Measurements from ENCODE around the gene TMEM164. TPM values are rescaled to one million over a fixed set of nuclear protein-coding genes. Genes with fewer than 3 reads are reported as not detected.

TMEM164 gene
- total and polyA plus RNA-seq, 10 of the 15 experiments (the other 5 are each of a cell fraction or from before 2014, with no cell fraction given): 0.61 to 18.3 (median 7.0) TPM

DNA sequence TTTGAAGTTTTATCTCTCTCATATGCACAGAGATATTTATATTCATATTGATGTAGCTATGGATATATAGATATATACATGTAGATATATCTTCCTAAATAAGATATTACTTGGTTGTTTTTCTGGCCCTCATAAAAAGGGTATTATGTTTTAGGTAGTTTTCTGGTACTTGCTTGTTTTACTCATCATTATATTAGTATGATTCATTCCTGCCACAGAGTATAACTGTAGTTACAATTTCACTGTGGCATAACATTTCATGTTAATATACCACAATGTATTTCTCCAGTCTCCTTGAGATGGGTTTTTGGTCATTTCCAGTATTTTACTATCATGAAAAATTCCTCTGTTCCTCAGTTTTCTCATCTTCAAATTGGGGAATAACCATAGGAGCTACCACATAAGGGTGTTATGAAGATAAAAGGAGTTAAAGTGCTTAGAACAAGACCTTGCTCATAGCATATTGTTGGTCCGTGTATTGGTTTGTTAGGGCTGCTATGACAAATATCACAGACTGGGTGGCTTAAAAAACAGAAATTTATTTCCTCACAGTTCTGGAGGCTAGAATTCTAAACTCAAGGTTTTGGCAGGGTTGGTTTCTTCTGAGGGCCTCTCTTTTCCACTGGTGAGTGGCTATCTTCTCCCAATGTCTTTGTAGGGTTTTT is 129.7 kb downstream of the TMEM164 start (continued):
- TF ChIP-seq PAX8 (IDR thresholded peaks at IDR 0.05) (no peak), ZNF274 (IDR thresholded peaks at IDR 0.05; ENCODE audit: insufficient read depth, insufficient read length) (no peak), POU2F2 (IDR thresholded peaks at IDR 0.05; ENCODE audit: borderline replicate concordance, low read depth, low read length) (no peak), RAD21 (IDR thresholded peaks at IDR 0.05; ENCODE audit: insufficient read depth, low read depth, low read length) (no peak), FOXK2 (IDR thresholded peaks at IDR 0.05) (no peak), PML (IDR thresholded peaks at IDR 0.05; ENCODE audit: low read length) (no peak), ATF7 (IDR thresholded peaks at IDR 0.05; ENCODE audit: low read depth) (no peak), SREBF1 (IDR thresholded peaks at IDR 0.05; ENCODE audit: low read length) (no peak)
- TF ChIP-seq, protein P1, sequence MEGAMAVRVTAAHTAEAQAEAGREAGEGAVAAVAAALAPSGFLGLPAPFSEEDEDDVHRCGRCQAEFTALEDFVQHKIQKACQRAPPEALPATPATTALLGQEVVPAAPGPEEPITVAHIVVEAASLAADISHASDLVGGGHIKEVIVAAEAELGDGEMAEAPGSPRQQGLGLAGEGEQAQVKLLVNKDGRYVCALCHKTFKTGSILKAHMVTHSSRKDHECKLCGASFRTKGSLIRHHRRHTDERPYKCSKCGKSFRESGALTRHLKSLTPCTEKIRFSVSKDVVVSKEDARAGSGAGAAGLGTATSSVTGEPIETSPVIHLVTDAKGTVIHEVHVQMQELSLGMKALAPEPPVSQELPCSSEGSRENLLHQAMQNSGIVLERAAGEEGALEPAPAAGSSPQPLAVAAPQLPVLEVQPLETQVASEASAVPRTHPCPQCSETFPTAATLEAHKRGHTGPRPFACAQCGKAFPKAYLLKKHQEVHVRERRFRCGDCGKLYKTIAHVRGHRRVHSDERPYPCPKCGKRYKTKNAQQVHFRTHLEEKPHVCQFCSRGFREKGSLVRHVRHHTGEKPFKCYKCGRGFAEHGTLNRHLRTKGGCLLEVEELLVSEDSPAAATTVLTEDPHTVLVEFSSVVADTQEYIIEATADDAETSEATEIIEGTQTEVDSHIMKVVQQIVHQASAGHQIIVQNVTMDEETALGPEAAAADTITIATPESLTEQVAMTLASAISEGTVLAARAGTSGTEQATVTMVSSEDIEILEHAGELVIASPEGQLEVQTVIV (IDR thresholded peaks at IDR 0.05; ENCODE audit: borderline replicate concordance, partially characterized antibody): no peak

GRCh38 chrX:110133735-110134370 is 130.9 kb downstream of the TMEM164 start:
- ATAC-seq (0 out of 3 replicates have a peak, but pooled peaks have one; percentile 24), FAIRE-seq (no peak), DNase-seq (ENCODE audit: low read depth, low spot score) (no peak)
- intact Hi-C loops (cut with micrococcal nuclease; ENCODE audit: unreplicated experiment) (no loop called here), in situ Hi-C loops (cut with MboI) (no loop called here)
- ChIA-PET SMC1A (ENCODE audit: uncharacterized antibody, unreplicated experiment) (interaction anchor here (1.1 kb wide), 1 partner anchor 76 kb away, joined by 3 read pairs; no protein-coding TSS in a partner anchor), CTCF (interaction anchor here (1.0 to 6.8 kb wide), 4 partner anchors 13 to 243 kb away, joined by 4 to 53 read pairs (median 5); no protein-coding TSS in a partner anchor), POLR2A (interaction anchor here (0.7 kb wide), 1 partner anchor 10 kb away, joined by 6 read pairs; no protein-coding TSS in a partner anchor), RAD21 (ENCODE audit: unreplicated experiment) (interaction anchor here (1.0 kb wide), 1 partner anchor 12 kb away, joined by 7 read pairs; no protein-coding TSS in a partner anchor)
- Histone ChIP-seq H3K27ac (ENCODE audit: control insufficient read depth, insufficient read depth) (no peak overlapping the region), H3K4me3 (no peak overlapping the region), H3K9me3 (replicated peaks; ENCODE audit: control insufficient read depth, insufficient read depth, low read length) (no peaks in the 10 kb centered on the region), H3K36me3 (ENCODE audit: control insufficient read depth in 2 of 2, insufficient read depth in 2 of 2, low read length in 1 of 2) (no peaks in the 10 kb centered on the region), H3K9ac (ENCODE audit: control insufficient read depth, insufficient read depth, low read length) (no peak overlapping the region), H3K27me3 (replicated peaks in 1 of 2; ENCODE audit: control insufficient read depth in 2 of 2, insufficient read depth in 2 of 2, low read length in 1 of 2) (no peaks in the 10 kb centered on the region), H4K20me1 (ENCODE audit: control insufficient read depth, insufficient read depth) (no peaks in the 10 kb centered on the region), H2AFZ (ENCODE audit: control insufficient read depth, low read depth, low read length) (no peak overlapping the region), H3K4me2 (ENCODE audit: control insufficient read depth, insufficient read depth) (no peak overlapping the region), H3K4me1 (ENCODE audit: control insufficient read depth, insufficient read depth, low read length) (no peaks in the 10 kb centered on the region), H3K79me2 (ENCODE audit: control insufficient read depth, insufficient read depth, low read length) (no peaks in the 10 kb centered on the region)
- BruUV-seq (replicated peaks): no TSS peak
- 52% methylated on average over 5 of the region's 5 CpGs for WGBS (ENCODE audit: insufficient coverage, insufficient replicate concordance, low lambda C conversion rate, missing lambda C conversion rate)
- TF ChIP-seq SMC3 (IDR thresholded peaks at IDR 0.05; ENCODE audit: borderline replicate concordance, low read length) (no peak), ZZZ3 (IDR thresholded peaks at IDR 0.05; ENCODE audit: control insufficient read depth, insufficient read length, low read depth) (no peak), EED (IDR thresholded peaks at IDR 0.05; ENCODE audit: low read depth) (0 out of 2 replicates have a peak, but pooled peaks have one; percentile 27), SUZ12 (IDR thresholded peaks at IDR 0.05; ENCODE audit: unreplicated experiment) (no peak), IRF4 (IDR thresholded peaks at IDR 0.05; ENCODE audit: low read depth, low read length) (0 out of 2 replicates have a peak, but pooled peaks have one; percentile 4)
- TF ChIP-seq, protein P2, sequence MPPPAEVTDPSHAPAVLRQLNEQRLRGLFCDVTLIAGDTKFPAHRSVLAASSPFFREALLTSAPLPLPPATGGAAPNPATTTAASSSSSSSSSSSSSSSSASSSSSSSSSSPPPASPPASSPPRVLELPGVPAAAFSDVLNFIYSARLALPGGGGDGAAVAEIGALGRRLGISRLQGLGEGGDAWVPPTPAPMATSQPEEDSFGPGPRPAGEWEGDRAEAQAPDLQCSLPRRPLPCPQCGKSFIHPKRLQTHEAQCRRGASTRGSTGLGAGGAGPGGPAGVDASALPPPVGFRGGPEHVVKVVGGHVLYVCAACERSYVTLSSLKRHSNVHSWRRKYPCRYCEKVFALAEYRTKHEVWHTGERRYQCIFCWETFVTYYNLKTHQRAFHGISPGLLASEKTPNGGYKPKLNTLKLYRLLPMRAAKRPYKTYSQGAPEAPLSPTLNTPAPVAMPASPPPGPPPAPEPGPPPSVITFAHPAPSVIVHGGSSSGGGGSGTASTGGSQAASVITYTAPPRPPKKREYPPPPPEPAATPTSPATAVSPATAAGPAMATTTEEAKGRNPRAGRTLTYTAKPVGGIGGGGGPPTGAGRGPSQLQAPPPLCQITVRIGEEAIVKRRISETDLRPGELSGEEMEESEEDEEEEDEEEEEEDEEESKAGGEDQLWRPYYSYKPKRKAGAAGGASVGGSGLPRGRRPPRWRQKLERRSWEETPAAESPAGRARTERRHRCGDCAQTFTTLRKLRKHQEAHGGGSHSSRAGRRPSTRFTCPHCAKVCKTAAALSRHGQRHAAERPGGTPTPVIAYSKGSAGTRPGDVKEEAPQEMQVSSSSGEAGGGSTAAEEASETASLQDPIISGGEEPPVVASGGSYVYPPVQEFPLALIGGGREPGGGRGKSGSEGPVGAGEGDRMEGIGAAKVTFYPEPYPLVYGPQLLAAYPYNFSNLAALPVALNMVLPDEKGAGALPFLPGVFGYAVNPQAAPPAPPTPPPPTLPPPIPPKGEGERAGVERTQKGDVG (CRISPR knock-in tag; IDR thresholded peaks at IDR 0.05): no peak
- TF ChIP-seq, protein P3, sequence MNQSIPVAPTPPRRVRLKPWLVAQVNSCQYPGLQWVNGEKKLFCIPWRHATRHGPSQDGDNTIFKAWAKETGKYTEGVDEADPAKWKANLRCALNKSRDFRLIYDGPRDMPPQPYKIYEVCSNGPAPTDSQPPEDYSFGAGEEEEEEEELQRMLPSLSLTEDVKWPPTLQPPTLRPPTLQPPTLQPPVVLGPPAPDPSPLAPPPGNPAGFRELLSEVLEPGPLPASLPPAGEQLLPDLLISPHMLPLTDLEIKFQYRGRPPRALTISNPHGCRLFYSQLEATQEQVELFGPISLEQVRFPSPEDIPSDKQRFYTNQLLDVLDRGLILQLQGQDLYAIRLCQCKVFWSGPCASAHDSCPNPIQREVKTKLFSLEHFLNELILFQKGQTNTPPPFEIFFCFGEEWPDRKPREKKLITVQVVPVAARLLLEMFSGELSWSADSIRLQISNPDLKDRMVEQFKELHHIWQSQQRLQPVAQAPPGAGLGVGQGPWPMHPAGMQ (IDR thresholded peaks at IDR 0.05; ENCODE audit: borderline replicate concordance): no peak

Data from GM12878 (cell line).